ENCODE data around the gene GIT2.

- TF ChIP-seq CTCF (conservative IDR thresholded peaks at IDR 0.05; ENCODE audit: low read depth in 2 of 2) (no peak), ZNF462 (CRISPR knock-in tag; IDR thresholded peaks at IDR 0.05) (no peak), POLR2AphosphoS5 (IDR thresholded peaks at IDR 0.05; ENCODE audit: low read depth) (no peak), EZH2 (IDR thresholded peaks at IDR 0.05; ENCODE audit: low read depth, unreplicated experiment) (no peak), REST (IDR thresholded peaks at IDR 0.05; ENCODE audit: unreplicated experiment) (no peak), ETS1 (IDR thresholded peaks at IDR 0.05) (no peak)
Measured at GRCh38 chr12:109962398-109962797, 33.8 kb downstream of the GIT2 start.

Measured in GM23338 (cell line).